Measurements from ENCODE around the gene DCLK1.

DNA sequence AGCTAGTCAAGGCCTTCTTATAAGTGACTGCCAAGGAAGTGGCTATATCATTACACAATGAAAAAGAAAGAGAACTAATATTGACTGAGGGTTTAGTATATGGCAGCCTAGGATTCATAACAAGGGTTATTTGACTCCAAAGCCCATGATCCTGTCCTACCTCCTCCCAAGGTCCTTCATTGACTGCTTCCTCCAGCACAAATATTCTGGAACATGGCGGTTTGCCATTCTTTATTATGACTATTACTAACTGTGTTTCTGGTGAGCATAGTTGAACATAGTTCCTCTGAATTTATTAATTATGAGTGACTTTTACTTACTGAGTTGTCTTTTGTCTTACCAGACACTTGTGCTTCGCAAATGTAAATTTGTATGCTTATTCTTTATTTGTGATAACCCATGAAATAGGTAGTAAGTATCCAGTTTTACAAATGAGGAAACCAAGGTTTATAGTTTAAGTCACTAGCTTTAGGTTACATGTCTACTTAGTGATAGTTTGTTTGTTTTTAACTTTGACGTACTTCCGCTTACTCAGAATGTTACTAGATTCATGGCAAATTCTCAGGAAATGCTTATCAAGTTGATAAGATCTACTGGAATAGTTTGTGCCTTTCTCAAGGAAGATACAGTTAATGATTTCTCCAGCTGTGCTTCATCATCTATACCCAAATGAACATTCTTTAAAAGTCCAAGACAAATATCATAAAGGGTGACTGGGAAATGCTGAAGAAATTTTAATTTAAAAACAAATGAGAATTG, 15.5 kb upstream of the DCLK1 start:
- TF ChIP-seq, protein P1, sequence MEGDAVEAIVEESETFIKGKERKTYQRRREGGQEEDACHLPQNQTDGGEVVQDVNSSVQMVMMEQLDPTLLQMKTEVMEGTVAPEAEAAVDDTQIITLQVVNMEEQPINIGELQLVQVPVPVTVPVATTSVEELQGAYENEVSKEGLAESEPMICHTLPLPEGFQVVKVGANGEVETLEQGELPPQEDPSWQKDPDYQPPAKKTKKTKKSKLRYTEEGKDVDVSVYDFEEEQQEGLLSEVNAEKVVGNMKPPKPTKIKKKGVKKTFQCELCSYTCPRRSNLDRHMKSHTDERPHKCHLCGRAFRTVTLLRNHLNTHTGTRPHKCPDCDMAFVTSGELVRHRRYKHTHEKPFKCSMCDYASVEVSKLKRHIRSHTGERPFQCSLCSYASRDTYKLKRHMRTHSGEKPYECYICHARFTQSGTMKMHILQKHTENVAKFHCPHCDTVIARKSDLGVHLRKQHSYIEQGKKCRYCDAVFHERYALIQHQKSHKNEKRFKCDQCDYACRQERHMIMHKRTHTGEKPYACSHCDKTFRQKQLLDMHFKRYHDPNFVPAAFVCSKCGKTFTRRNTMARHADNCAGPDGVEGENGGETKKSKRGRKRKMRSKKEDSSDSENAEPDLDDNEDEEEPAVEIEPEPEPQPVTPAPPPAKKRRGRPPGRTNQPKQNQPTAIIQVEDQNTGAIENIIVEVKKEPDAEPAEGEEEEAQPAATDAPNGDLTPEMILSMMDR (IDR thresholded peaks at IDR 0.05), result no peak
- TF ChIP-seq POLR2AphosphoS5 (IDR thresholded peaks at IDR 0.05; ENCODE audit: low read depth, low read length) (no peak), REST (IDR thresholded peaks at IDR 0.05; ENCODE audit: insufficient read depth in 1 of 2, low read depth in 2 of 2, low read length in 1 of 2) (no peak), SIN3A (IDR thresholded peaks at IDR 0.05; ENCODE audit: borderline replicate concordance, insufficient read depth, low read depth, low read length) (no peak)
